ENCODE data around the gene HSPG2.

HSPG2 gene

DNA sequence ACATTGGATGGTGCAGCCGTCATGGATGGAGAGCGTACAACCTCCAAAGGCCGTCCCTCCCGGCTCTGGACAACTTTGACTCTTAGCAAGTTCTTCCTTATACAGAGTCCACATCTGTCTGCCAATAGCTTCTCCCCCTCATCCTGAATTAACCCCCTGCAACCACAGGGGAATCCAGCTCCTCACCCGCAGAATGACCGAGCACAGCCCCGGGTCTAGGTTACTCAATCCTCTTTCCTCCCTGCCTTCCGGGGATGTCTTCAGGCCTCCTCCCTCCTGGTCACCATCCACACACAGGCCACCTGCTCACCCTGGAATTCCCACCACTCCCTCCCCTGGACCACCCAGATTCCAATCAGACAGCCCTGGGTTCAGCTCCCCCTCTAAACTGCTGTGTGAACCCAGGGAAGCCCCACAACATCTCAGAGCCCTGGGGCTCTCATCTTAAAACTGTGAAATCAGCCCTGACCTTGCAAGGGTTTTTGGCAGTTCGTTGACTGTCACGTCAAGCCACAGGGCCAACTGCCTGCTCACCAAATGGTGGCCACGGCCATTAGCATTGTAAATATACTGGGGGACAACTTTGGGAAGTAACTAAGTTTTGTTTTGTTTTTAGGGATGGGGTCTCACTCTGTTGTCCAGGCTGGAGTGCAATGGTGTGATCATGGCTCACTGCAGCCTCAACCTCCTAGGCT lies 54.2 kb downstream of the HSPG2 start:
- no peak for TF ChIP-seq EZH2 (IDR thresholded peaks at IDR 0.05; ENCODE audit: borderline replicate concordance, low read length)
- TF ChIP-seq, protein P1, sequence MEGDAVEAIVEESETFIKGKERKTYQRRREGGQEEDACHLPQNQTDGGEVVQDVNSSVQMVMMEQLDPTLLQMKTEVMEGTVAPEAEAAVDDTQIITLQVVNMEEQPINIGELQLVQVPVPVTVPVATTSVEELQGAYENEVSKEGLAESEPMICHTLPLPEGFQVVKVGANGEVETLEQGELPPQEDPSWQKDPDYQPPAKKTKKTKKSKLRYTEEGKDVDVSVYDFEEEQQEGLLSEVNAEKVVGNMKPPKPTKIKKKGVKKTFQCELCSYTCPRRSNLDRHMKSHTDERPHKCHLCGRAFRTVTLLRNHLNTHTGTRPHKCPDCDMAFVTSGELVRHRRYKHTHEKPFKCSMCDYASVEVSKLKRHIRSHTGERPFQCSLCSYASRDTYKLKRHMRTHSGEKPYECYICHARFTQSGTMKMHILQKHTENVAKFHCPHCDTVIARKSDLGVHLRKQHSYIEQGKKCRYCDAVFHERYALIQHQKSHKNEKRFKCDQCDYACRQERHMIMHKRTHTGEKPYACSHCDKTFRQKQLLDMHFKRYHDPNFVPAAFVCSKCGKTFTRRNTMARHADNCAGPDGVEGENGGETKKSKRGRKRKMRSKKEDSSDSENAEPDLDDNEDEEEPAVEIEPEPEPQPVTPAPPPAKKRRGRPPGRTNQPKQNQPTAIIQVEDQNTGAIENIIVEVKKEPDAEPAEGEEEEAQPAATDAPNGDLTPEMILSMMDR (IDR thresholded peaks at IDR 0.05; ENCODE audit: low read length): no peak
- Histone ChIP-seq H3K9me2 (ENCODE audit: low read depth, low read length) (no peaks in the 10 kb centered on the region), H3F3A (ENCODE audit: insufficient read depth, low read length) (no peaks in the 10 kb centered on the region), H3K9ac (ENCODE audit: low read length) (no peak overlapping the region), H3K4me1 (ENCODE audit: insufficient read depth, low read length, severe bottlenecking) (no peaks in the 10 kb centered on the region), H3K27ac (ENCODE audit: low read depth, low read length, poor library complexity, severe bottlenecking) (no peak overlapping the region), H3K4me3 (ENCODE audit: low read depth, low read length, poor library complexity, severe bottlenecking) (no peak overlapping the region), H3K36me3 (ENCODE audit: insufficient read depth, low read length) (no peaks in the 10 kb centered on the region), H3K4me2 (ENCODE audit: low read length) (no peak overlapping the region), H3K27me3 (ENCODE audit: insufficient read depth, low read length) (no peaks in the 10 kb centered on the region; the same call in 1 of the 2 replicates), H3K79me2 (ENCODE audit: insufficient read depth, low read length) (no peaks in the 10 kb centered on the region), H3K9me3 (ENCODE audit: low read length) (no peaks in the 10 kb centered on the region), H4K20me1 (ENCODE audit: insufficient read depth, low read length) (no peaks in the 10 kb centered on the region), H2AFZ (ENCODE audit: low read length) (no peak overlapping the region)

DNA sequence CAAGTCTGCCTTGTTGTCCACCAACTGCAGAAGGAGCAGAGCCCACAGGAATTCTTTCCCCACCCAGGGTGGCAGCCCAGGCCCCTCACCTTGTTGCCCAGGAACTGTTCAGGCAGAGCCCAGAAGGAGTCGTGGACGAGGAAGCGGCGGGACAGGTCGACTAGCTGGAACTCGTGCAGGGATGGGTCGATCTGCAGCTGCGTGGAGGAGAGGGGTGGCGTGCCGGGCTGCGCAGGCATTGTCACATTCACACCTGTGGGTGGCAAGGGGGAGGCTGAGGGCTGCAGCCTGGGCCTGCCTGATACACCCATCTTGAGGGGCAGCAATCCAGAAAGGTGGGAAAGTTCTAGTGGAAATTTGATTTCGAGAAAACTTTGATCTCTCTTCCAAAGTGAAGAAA lies 55.9 kb downstream of the HSPG2 start:
- Histone ChIP-seq H3K4me3 (ENCODE audit: low read depth, low read length, poor library complexity, severe bottlenecking) (no peak overlapping the region), H3K9me3 (ENCODE audit: low read length) (no peaks in the 10 kb centered on the region), H4K20me1 (ENCODE audit: insufficient read depth, low read length) (no peaks in the 10 kb centered on the region), H3K27ac (ENCODE audit: low read depth, low read length, poor library complexity, severe bottlenecking) (no peak overlapping the region), H3F3A (ENCODE audit: insufficient read depth, low read length) (no peaks in the 10 kb centered on the region), H3K4me1 (ENCODE audit: insufficient read depth, low read length, severe bottlenecking) (no peaks in the 10 kb centered on the region), H3K9me2 (ENCODE audit: low read depth, low read length) (no peaks in the 10 kb centered on the region), H3K4me2 (ENCODE audit: low read length) (no peak overlapping the region), H3K79me2 (ENCODE audit: insufficient read depth, low read length) (no peaks in the 10 kb centered on the region), H2AFZ (ENCODE audit: low read length) (no peak overlapping the region), H3K36me3 (ENCODE audit: insufficient read depth, low read length) (no peaks in the 10 kb centered on the region), H3K9ac (ENCODE audit: low read length) (no peak overlapping the region), H3K27me3 (ENCODE audit: insufficient read depth, low read length) (no peaks in the 10 kb centered on the region; the same call in 1 of the 2 replicates)
- TF ChIP-seq, protein P1 (IDR thresholded peaks at IDR 0.05; ENCODE audit: low read length): no peak
- TF ChIP-seq EZH2 (IDR thresholded peaks at IDR 0.05; ENCODE audit: borderline replicate concordance, low read length): no peak

DNA sequence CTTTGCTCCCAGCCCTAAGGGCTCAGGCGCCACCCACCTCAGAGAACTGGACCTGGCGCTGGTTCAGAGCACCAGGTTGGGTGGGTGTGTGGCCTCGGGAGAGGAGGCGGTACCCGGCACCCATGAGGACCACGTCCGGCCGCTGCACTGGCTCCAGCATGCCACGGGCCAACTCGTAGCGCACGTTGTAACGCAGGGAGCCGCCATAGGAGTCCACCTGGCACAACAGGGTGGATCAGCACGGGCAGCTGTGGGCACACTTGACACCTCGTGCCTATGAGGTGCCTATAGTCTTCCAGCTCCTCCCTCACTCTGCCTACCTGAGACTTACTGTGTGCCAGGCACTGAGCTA lies 56.5 kb downstream of the HSPG2 start:
- no peaks in the 10 kb centered on the region for H3K9me2 ChIP-seq (ENCODE audit: low read depth, low read length)
- no peak overlapping the region for H3K27ac ChIP-seq (ENCODE audit: low read depth, low read length, poor library complexity, severe bottlenecking)
- H3K4me2 ChIP-seq (ENCODE audit: low read length): no peak overlapping the region
- H3K27me3 ChIP-seq (ENCODE audit: insufficient read depth, low read length): no peaks in the 10 kb centered on the region; the same call in 1 of the 2 replicates
- no peaks in the 10 kb centered on the region for H3F3A ChIP-seq (ENCODE audit: insufficient read depth, low read length)
- no peak overlapping the region for H2AFZ ChIP-seq (ENCODE audit: low read length)
- no peak overlapping the region for H3K4me3 ChIP-seq (ENCODE audit: low read depth, low read length, poor library complexity, severe bottlenecking)
- H3K36me3 ChIP-seq (ENCODE audit: insufficient read depth, low read length): no peaks in the 10 kb centered on the region
- H3K4me1 ChIP-seq (ENCODE audit: insufficient read depth, low read length, severe bottlenecking): no peaks in the 10 kb centered on the region
- H4K20me1 ChIP-seq (ENCODE audit: insufficient read depth, low read length): no peaks in the 10 kb centered on the region
- TF ChIP-seq EZH2 (IDR thresholded peaks at IDR 0.05; ENCODE audit: borderline replicate concordance, low read length): no peak
- TF ChIP-seq, protein P1 (IDR thresholded peaks at IDR 0.05; ENCODE audit: low read length): no peak
- H3K9me3 ChIP-seq (ENCODE audit: low read length): no peaks in the 10 kb centered on the region
- no peak overlapping the region for H3K9ac ChIP-seq (ENCODE audit: low read length)
- no peaks in the 10 kb centered on the region for H3K79me2 ChIP-seq (ENCODE audit: insufficient read depth, low read length)

Data from OCI-LY1 (cell line).